H1 (cell line): ENCODE results near the gene SLC17A5. TPM values are rescaled to one million over a fixed set of nuclear protein-coding genes. Genes with fewer than 3 reads are reported as not detected.

Experiments used
- CTCF ChIA-PET: fragments of 300-600 bp; sonication (Branson Sonifier 250); formaldehyde crosslinking; loops from one replicate; lab custom pipeline; 2021; ENCODE audit not compliant: partially characterized antibody; lab: Charles Lee
- POLR2A ChIA-PET: fragments of 300-600 bp; sonication (Branson Sonifier 250); formaldehyde crosslinking; loops from one replicate; lab custom pipeline; 2021; ENCODE audit warnings: inconsistent platforms; ENCODE audit not compliant: partially characterized antibody; lab: Charles Lee
- DNase-seq, 2 experiments: peaks; one replicate each; pipeline versions ENCODE4 v3.0.0 to v3.0.0-alpha.2; 2010 to 2022; ENCODE audit warnings: low spot score in 2 of 2, low read depth in 1 of 2, mixed read lengths in 1 of 2
- FAIRE-seq: peaks from 2 replicates; lab custom pipeline; 2011; peaks lifted over from hg19 to GRCh38; lab: Jason Lieb, UNC
- H2AFZ ChIP-seq: 2 replicates; pipeline ENCODE4 v1.8.1; 2012; ENCODE audit warnings: low read length, inconsistent platforms
- H2AK5ac ChIP-seq: 2 replicates; pipeline ENCODE4 v1.6.1; 2013; ENCODE audit warnings: low read depth, low read length
- H2BK120ac ChIP-seq: replicated peaks from 2 replicates; pipeline ENCODE3; 2013; ENCODE audit warnings: low read depth, low read length, inconsistent platforms
- H2BK12ac ChIP-seq: 2 replicates; pipeline ENCODE4 v1.6.1; 2013; ENCODE audit warnings: low read depth, low read length
- H2BK15ac ChIP-seq: 2 replicates; pipeline ENCODE4 v1.6.1; 2013; ENCODE audit warnings: low read length
- H2BK20ac ChIP-seq: 2 replicates; pipeline ENCODE4 v1.6.1; 2013; ENCODE audit warnings: low read length
- H2BK5ac ChIP-seq: 2 replicates; pipeline ENCODE4 v1.6.1; 2013; ENCODE audit warnings: low read depth, low read length
- H3K14ac ChIP-seq: 2 replicates; pipeline ENCODE4 v1.6.1; 2013; ENCODE audit warnings: inconsistent platforms; ENCODE audit not compliant: insufficient read length
- H3K18ac ChIP-seq: 2 replicates; pipeline ENCODE4 v1.6.1; 2013; ENCODE audit warnings: low read length; ENCODE audit errors: extremely low read depth
- H3K23ac ChIP-seq: 2 replicates; pipeline ENCODE4 v1.6.1; 2013; ENCODE audit warnings: inconsistent platforms; ENCODE audit not compliant: insufficient read length
- H3K23me2 ChIP-seq: 2 replicates; pipeline ENCODE4 v1.6.1; 2013; ENCODE audit warnings: low read depth, low read length
- H3K27ac ChIP-seq: 2 replicates; pipeline ENCODE4 v1.6.1; 2011; ENCODE audit warnings: low read depth, low read length, inconsistent platforms
- H3K27me3 ChIP-seq, 4 experiments: replicated peaks in 1 of 4; 1 replicate in 1 of 4; 2 replicates in 3 of 4; pipeline versions ENCODE4 v1.6.1 to v1.8.1; 2011 to 2013; ENCODE audit warnings: low read length in 3 of 4, mild to moderate bottlenecking in 3 of 4, inconsistent platforms in 2 of 4, mixed read lengths in 2 of 4, moderate library complexity in 1 of 4; ENCODE audit not compliant: control insufficient read depth in 3 of 4, insufficient read depth in 3 of 4; ENCODE audit errors: extremely low read depth in 1 of 4
- H3K36me3 ChIP-seq, 4 experiments: 2 replicates each; pipeline versions ENCODE4 v1.6.1 to v1.8.1; 2011 to 2013; ENCODE audit warnings: mild to moderate bottlenecking in 4 of 4, low read length in 3 of 4, moderate library complexity in 2 of 4, control low read depth in 1 of 4, inconsistent platforms in 1 of 4; ENCODE audit not compliant: insufficient read depth in 4 of 4, control insufficient read depth in 2 of 4
- H3K4ac ChIP-seq: replicated peaks from 2 replicates; pipeline ENCODE3; 2013; ENCODE audit warnings: low read length, low read depth, mixed read lengths, inconsistent platforms; ENCODE audit not compliant: insufficient read length
- H3K4me1 ChIP-seq, 4 experiments: replicated peaks in 1 of 4; 1 replicate in 1 of 4; 2 replicates in 3 of 4; pipeline versions ENCODE4 v1.6.1 to v1.8.1; 2011 to 2013; ENCODE audit warnings: low read length in 3 of 4, inconsistent platforms in 2 of 4, mixed read lengths in 1 of 4; ENCODE audit not compliant: insufficient read depth in 4 of 4, control insufficient read depth in 3 of 4
- H3K4me2 ChIP-seq, 2 experiments: 2 replicates each; pipeline versions ENCODE4 v1.6.1 to v1.8.1; 2011 to 2013; ENCODE audit warnings: low read depth in 2 of 2, low read length in 2 of 2, control low read depth in 1 of 2, inconsistent platforms in 1 of 2, mild to moderate bottlenecking in 1 of 2; ENCODE audit not compliant: insufficient read depth in 1 of 2
- H3K4me3 ChIP-seq, 4 experiments: fragments of 200-600, 300-600 bp in 1 of 4; sonication (generic), shearing (Covaris generic), sonication (Bioruptor Twin) in 1 of 4; 2 replicates each; pipeline versions ENCODE4 v1.5.1 to v1.8.1; 2011 to 2016; ENCODE audit warnings: low read length in 4 of 4, low read depth in 3 of 4, control low read depth in 2 of 4, inconsistent platforms in 2 of 4, mild to moderate bottlenecking in 2 of 4, mixed read lengths in 1 of 4, moderate library complexity in 1 of 4; ENCODE audit not compliant: insufficient read depth in 2 of 4; ENCODE audit errors: extremely low read depth in 1 of 4
- H3K56ac ChIP-seq: replicated peaks from 2 replicates; pipeline ENCODE3; 2013; ENCODE audit warnings: low read depth, mild to moderate bottlenecking, mixed read lengths, low read length, inconsistent platforms; ENCODE audit not compliant: insufficient read length
- H3K79me1 ChIP-seq: 2 replicates; pipeline ENCODE4 v1.6.1; 2013; ENCODE audit warnings: low read depth, low read length, control low read depth
- H3K79me2 ChIP-seq, 2 experiments: 2 replicates each; pipeline versions ENCODE4 v1.6.1 to v1.8.1; 2012 to 2013; ENCODE audit warnings: low read length in 2 of 2, mild to moderate bottlenecking in 2 of 2, inconsistent platforms in 1 of 2; ENCODE audit not compliant: insufficient read depth in 2 of 2, control insufficient read depth in 1 of 2
- H3K9ac ChIP-seq, 4 experiments: replicated peaks in 1 of 4; 1 replicate in 1 of 4; 2 replicates in 3 of 4; pipeline versions ENCODE4 v1.6.1 to v1.8.1; 2011 to 2013; ENCODE audit warnings: low read depth in 3 of 4, low read length in 3 of 4, control low read depth in 2 of 4, mild to moderate bottlenecking in 2 of 4, moderate library complexity in 2 of 4, inconsistent platforms in 1 of 4; ENCODE audit errors: extremely low read depth in 1 of 4
- H3K9me3 ChIP-seq, 2 experiments: 2 replicates each; pipeline versions ENCODE4 v1.6.1 to v1.8.1; 2012 to 2013; ENCODE audit warnings: mild to moderate bottlenecking in 2 of 2, moderate library complexity in 2 of 2, control low read depth in 1 of 2, inconsistent platforms in 1 of 2, low read depth in 1 of 2, low read length in 1 of 2, mixed read lengths in 1 of 2; ENCODE audit not compliant: insufficient read depth in 2 of 2
- H4K20me1 ChIP-seq, 2 experiments: replicated peaks in 1 of 2; 2 replicates each; pipeline versions ENCODE3 to v1.8.1; 2011 to 2013; ENCODE audit warnings: inconsistent platforms in 2 of 2, low read length in 2 of 2, mild to moderate bottlenecking in 1 of 2; ENCODE audit not compliant: insufficient read depth in 2 of 2, control insufficient read depth in 1 of 2
- H4K5ac ChIP-seq: 2 replicates; pipeline ENCODE4 v1.6.1; 2013; ENCODE audit warnings: low read length, low read depth, mixed read lengths, inconsistent platforms; ENCODE audit not compliant: insufficient read length
- H4K8ac ChIP-seq: 2 replicates; pipeline ENCODE4 v1.8.0; 2013; ENCODE audit warnings: mild to moderate bottlenecking, moderate library complexity, low read length, inconsistent platforms; ENCODE audit not compliant: insufficient read depth; ENCODE audit errors: extremely low read depth
- H4K91ac ChIP-seq: replicated peaks from 2 replicates; pipeline ENCODE3; 2013; ENCODE audit warnings: low read length, mixed read lengths, inconsistent platforms; ENCODE audit not compliant: insufficient read length
- CBX8 ChIP-seq: fragments of 300-800, 300-1000 bp; sonication (generic); IDR thresholded peaks from 2 replicates; pipeline ENCODE4 v1.7.1; 2016; ENCODE audit warnings: low read depth, low read length, borderline replicate concordance
- HDAC2 ChIP-seq, 2 experiments: fragments of 300-600 bp in 1 of 2; sonication (generic) in 1 of 2; IDR thresholded peaks; 2 replicates each; pipeline ENCODE4 v1.6.1; 2011 to 2012; ENCODE audit warnings: low read depth in 2 of 2, low read length in 2 of 2, mild to moderate bottlenecking in 2 of 2, moderate library complexity in 2 of 2, borderline replicate concordance in 1 of 2, inconsistent platforms in 1 of 2
- KDM5A ChIP-seq: fragments of 200-600 bp; IDR thresholded peaks from 2 replicates; pipeline ENCODE4 v1.7.1; 2012; ENCODE audit warnings: mild to moderate bottlenecking, low read length, inconsistent platforms, mixed read lengths
- POLR2AphosphoS5 ChIP-seq: IDR thresholded peaks from 2 replicates; pipeline ENCODE4 v1.6.1; 2011; ENCODE audit warnings: low read depth, low read length
- RBBP5 ChIP-seq: IDR thresholded peaks from 2 replicates; pipeline ENCODE4 v1.7.1; 2012; ENCODE audit warnings: low read depth, mild to moderate bottlenecking, inconsistent platforms, low read length, moderate library complexity, borderline replicate concordance
- SP4 ChIP-seq: IDR thresholded peaks from 2 replicates; pipeline ENCODE4 v1.6.1; 2012; ENCODE audit warnings: low read length, inconsistent platforms
- TEAD4 ChIP-seq: IDR thresholded peaks from 2 replicates; pipeline ENCODE4 v1.6.1; 2012; ENCODE audit warnings: low read depth, low read length, inconsistent platforms, mixed read lengths
- WGBS, 2 experiments: shearing (Covaris generic) in 1 of 2; methylation state at CpG; one replicate each; pipeline versions ENCODE4 v1.1.6 to v1.1.7; 2013 to 2015; ENCODE audit warnings: low lambda C conversion rate in 2 of 2, mixed read lengths in 2 of 2, inconsistent platforms in 1 of 2, low coverage in 1 of 2, missing lambda C conversion rate in 1 of 2; ENCODE audit not compliant: insufficient replicate concordance in 2 of 2, insufficient coverage in 1 of 2, insufficient read length in 1 of 2; ENCODE audit errors: extremely low coverage in 1 of 2, missing lambda C conversion rate in 1 of 2; 5-methylcytosine and 5-hydroxymethylcytosine counted together
- polyA plus RNA-seq, 7 experiments: library from polyadenylated mRNA; depleted of rRNA in 3 of 7; stranded (reverse) in 5 of 7; unstranded in 2 of 7; fragments of >200 nt in 5 of 7; fragments of 200-250 nt in 2 of 7; gene quantifications; 1 replicate in 5 of 7; 2 replicates in 1 of 7; 4 replicates in 1 of 7; pipeline versions ENCODE4 v1.2.1 to v1.2.3, GENCODE V29; 2011 to 2013; ENCODE audit warnings: missing spikeins in 2 of 7, mixed read lengths in 2 of 7
- total RNA-seq: library from RNA; stranded (reverse); fragmentation: NEBNext Ultra II Directional; extraction: Animal tissue kit (Norgen Biotek cat#: 25700); gene quantifications from 2 replicates; pipeline ENCODE4 v1.2.1, GENCODE V29; 2021
- TF ChIP-seq, protein P1 (sequence below): IDR thresholded peaks from 2 replicates; pipeline ENCODE4 v1.6.1; 2012; ENCODE audit warnings: inconsistent platforms
- TF ChIP-seq, protein P2 (sequence below): IDR thresholded peaks from 2 replicates; pipeline ENCODE4 v1.6.1; 2011; ENCODE audit warnings: low read length, improper control_type of control experiment

Gene SLC17A5
- total and polyA plus RNA-seq, 2 of the 8 experiments (the other 6 are each of a cell fraction or from before 2014, with no cell fraction given): 11.0 to 11.9 TPM

DNA sequence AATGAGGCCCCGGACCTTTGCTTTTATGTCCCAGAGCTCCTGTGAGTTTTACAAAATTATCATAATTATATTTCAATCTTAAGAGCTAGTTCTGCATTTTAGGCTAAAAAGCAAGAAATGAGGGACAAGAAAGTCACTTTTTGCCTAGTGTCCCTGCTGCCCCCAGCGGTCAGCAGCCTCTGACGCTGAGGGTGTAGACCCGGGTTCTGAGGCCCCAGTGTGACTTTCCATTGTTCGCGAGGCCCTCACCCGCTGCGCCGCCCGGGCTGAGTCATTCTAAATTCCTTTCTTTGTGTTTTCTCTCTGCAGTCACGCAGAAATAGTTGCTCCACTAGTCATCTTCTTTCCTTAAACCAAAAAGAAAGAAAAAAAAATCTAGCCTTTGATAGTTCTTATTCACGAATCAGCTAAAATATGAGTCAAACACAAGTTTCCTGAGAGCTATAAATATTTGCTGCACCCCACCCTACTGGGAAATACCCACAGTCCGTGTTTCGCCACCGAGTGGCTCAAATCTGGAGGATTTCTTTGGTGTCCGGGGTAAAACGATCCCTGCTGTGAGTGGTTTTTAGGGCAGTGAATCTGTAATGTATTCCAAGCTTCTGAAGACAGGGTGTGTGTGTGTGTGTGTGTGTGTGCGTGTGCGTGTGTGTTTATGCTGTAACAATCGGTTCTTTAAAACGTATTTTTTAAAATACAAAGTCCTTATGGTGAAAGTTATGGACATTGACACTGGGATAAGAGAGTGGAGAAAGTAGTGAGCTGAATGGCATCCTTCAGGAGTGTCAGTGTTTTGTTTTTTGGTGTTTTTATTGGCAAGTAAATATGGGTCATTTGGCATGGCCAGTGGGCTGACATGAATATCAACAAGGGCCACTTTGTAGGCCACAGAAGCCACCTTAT is 73.3 kb downstream of the SLC17A5 start:
- Histone ChIP-seq H3K27ac (peak overlapping the region; percentile 97), H4K5ac (peak overlapping the region; percentile 79), H4K20me1 (no peaks in the 10 kb centered on the region), H2BK20ac (peak overlapping the region; percentile 99), H2BK120ac (peak overlapping the region; percentile 100), H3K14ac (no peak overlapping the region), H2AK5ac (peak overlapping the region; percentile 97), H2BK5ac (peak overlapping the region; percentile 100), H2AFZ (0 out of 2 replicates have a peak overlapping the region, but pooled peaks have one; percentile 22), H3K56ac (peak overlapping the region; percentile 98), H4K8ac (no peak overlapping the region), H4K91ac (peak overlapping the region; percentile 100), H3K4me3 (peak overlapping the region; percentile 7 to 48 (median 36); a peak in 4 of 8 replicates), H3K18ac (peak overlapping the region; percentile 84), H3K9ac (peak overlapping the region in 3 of 4 experiments; percentile 51 to 75 (median 72); a peak in 6 of 7 replicates), H3K79me1 (no peaks in the 10 kb centered on the region), H3K79me2 (no peaks in the 10 kb centered on the region), H3K23ac (no peak overlapping the region), H3K27me3 (no peaks in the 10 kb centered on the region), H3K23me2 (no peaks in the 10 kb centered on the region; the same call in 1 of the 2 replicates), H3K36me3 (no peaks in the 10 kb centered on the region), H3K4me2 (peak overlapping the region; percentile 64 to 72), H3K4me1 (peaks cover 21 to 36% (median 24%) of the 10 kb centered on the region in 4 experiments), H2BK12ac (peak overlapping the region; percentile 100; the same call in 1 of the 2 replicates), H3K9me3 (no peaks in the 10 kb centered on the region), H2BK15ac (no peak overlapping the region), H3K4ac (peak overlapping the region; percentile 100)
- peak; percentile 94 for DNase-seq
- WGBS, 2 experiments: 3% methylated on average over 21 of the region's 21 CpGs; no CpG with 5 or more reads in 1 of the 2 experiments
- ChIA-PET CTCF (interaction anchor here (0.5 to 2.0 kb wide), 22 partner anchors 9 to 80 kb away, joined by 3 to 14 read pairs (median 4); partner anchors contain the start of gene EEF1A1), POLR2A (interaction anchor here (0.7 to 45.0 kb wide), 18 partner anchors 8 to 192 kb away, joined by 3 to 1482 read pairs (median 5); partner anchors contain the start of genes EEF1A1, MTO1 and SLC17A5)
- peak; percentile 87 for FAIRE-seq
- TF ChIP-seq SP4: peak; percentile 83; the same call in 1 of the 2 replicates
- TF ChIP-seq, protein P1, sequence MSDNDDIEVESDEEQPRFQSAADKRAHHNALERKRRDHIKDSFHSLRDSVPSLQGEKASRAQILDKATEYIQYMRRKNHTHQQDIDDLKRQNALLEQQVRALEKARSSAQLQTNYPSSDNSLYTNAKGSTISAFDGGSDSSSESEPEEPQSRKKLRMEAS: no peak
- TF ChIP-seq, protein P2, sequence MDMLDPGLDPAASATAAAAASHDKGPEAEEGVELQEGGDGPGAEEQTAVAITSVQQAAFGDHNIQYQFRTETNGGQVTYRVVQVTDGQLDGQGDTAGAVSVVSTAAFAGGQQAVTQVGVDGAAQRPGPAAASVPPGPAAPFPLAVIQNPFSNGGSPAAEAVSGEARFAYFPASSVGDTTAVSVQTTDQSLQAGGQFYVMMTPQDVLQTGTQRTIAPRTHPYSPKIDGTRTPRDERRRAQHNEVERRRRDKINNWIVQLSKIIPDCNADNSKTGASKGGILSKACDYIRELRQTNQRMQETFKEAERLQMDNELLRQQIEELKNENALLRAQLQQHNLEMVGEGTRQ: no peak
- TF ChIP-seq TEAD4: peak; percentile 90
- no peak; the same call in none of the 2 replicates for TF ChIP-seq RBBP5
- no peak for TF ChIP-seq KDM5A
- TF ChIP-seq CBX8: no peak
- TF ChIP-seq HDAC2 (IDR thresholded peaks at IDR 0.05; ENCODE audit: borderline replicate concordance in 1 of 2, low read depth in 2 of 2, low read length in 2 of 2): peak; percentile 76 to 90; a peak in 3 of 4 replicates
- no peak; the same call in 1 of the 2 replicates for TF ChIP-seq POLR2AphosphoS5
